GM21526 (cell line): ENCODE measurements around the gene VPS16.

ENCODE experiments used
- ATAC-seq: cut with Tn5 transposase; IDR thresholded peaks from one replicate; pipeline ENCODE4 v1.9.1; 2021; ENCODE audit warnings: moderate library complexity; ENCODE audit not compliant: unreplicated experiment, low FRiP score

The VPS16 gene

DNA sequence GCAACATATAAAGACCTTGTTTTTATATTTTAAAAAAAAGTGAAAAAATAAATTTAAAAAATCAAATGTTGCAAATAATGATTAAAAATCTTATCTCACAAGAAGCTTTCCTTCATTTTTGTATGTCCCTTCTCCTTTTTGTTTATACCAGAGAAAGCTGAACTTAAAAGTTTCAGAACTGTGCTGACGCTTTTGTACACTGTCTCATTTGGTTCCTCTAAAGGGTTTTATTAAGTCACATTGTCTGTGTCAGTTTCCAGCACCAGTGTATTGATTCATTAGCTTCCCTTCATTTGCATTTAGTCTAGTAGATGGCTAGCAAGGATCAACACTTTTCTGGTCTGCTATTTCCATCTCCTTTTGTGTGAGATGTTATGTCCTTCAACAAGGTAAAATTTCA is 6.8 kb upstream of the VPS16 start:
- no peak for ATAC-seq

DNA sequence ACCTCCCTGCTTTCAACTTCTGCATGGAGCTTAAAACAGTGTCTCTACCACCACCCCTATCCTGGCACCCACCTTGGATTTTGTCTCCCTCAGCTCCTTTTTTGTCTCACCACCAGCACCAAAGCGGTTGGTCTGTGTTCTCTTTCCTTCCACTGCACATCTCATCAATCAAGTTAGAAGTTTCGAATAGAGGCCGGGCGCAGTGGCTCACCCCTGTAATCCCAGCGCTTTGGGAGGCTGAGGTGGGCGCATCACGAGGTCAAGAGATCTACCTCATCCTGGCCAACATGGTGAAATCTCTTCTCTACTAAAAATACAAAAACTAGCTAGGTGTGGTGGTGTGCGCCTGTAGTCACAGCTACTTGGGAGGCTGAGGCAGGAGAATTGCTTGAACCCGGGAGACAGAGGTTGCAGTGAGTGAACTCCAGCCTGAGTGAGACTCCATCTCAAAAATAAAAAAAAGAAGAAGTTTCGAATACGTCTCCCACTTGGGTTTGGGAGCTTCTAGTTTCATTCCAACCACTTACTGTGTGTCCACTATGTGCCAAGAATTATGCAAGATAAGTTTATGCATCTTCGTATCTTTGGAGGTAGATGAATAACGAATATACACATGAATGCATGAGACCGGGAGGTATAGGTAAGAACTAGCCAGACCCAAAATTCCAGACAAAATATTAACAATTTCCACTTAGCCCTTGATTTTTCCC is 6.0 kb upstream of the VPS16 start:
- no peak for ATAC-seq

DNA sequence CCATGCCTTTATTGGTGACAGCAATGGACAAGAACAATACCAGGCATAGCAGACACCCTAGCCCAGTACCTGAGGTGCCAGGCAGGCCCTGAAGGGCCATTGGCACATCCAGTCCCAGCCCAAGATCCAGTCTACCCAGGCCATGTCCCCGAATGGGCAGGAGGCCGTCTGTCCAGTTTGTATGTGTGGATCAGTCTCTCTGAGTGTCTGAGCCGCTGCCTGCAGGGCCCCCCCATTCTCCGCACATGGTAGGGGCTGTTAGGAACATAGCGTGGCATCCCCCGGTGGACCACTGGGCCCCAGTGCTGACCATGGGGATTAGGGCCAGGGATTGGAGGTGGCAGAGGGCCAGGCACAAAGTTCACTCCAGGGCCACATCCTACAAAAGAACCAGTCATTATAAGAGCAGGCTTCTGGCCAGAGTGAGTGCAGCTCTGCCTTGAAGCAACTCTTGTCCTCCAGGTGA is 5.2 kb upstream of the VPS16 start:
- no peak for ATAC-seq

DNA sequence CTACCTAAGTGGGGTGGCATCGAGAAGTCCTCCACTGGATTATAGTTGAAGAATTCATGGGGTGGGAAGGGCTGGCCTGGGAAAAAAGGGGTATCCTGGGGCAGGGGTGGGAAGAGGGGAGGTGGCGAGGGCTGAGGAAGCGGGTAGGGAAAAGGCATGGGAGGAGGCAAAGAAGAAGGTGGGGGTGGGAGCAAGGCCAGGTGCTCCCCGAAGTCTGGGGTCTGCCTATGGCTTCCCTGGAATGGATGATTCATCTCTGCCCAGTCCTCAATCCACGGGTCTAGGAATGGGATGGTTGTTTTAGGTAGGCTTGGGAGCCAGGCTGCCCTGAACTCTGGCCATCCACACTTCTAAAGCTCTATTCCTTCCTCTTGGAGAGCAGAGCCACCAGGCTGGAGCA is 4.5 kb upstream of the VPS16 start:
- ATAC-seq = no peak

DNA sequence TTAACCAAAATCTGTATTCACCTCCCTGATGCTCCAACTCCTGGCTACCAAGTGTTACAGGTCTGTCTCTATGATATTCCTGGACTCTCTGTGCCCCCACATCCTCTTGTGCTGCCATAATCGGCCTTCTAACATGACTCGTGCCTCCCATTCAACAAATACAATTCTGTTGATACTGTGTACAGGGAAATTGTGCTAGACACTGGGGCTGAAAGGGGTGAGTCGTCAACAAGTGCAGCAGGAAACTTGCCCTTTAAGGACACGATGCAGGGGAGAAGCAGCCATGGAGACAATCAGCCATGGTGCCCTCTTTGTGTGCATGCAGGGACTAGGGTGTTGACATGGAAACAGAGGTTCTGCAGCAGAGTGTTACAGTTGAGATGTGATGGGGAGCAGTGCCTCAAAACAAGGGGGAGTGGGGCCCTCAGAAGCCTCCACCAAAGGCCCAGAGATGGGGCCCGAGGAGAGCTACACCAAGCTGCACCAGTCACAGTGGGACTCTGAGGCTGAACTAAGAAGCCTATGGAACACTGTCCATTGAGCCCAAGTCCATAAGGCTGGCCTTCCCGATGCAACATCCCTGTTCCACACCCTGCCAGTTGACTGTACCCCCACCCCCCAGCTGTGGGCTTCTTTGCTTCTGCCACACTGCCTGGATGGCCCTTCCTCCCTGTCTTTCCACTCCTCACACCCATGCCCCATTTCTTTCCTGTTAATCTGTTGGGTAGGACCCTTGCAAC is 3.2 kb upstream of the VPS16 start:
- ATAC-seq = no peak

DNA sequence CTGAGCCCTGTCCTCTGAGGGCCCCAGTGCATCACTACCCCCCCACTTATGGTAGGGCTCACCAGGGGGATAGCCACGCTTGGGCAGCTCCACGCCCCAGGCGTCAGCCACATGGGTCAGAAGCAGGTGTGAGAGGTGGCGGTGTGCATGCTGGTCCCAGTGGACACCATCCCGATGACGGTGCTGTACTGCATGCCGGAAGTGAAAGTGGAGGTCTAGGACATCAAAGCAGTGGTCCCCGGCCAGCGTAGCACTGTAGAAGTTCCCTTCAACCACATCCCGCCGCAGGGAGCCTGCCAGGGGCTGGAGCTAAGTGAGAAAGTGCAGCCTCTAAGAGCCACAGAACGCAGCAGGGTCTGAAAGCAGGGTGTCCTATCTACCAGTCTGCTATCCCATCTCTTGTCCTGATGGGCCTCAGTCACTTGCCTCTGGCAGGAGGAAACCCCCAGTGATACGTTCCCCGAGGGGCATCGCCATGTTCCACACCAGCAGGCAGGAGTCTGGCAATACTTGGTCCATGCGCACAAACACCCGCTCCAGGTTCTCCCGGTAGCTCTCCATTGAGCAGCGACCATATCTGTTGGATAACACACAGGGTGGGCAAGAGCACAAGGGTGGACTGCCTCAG is 2.3 kb upstream of the VPS16 start:
- ATAC-seq = no peak

DNA sequence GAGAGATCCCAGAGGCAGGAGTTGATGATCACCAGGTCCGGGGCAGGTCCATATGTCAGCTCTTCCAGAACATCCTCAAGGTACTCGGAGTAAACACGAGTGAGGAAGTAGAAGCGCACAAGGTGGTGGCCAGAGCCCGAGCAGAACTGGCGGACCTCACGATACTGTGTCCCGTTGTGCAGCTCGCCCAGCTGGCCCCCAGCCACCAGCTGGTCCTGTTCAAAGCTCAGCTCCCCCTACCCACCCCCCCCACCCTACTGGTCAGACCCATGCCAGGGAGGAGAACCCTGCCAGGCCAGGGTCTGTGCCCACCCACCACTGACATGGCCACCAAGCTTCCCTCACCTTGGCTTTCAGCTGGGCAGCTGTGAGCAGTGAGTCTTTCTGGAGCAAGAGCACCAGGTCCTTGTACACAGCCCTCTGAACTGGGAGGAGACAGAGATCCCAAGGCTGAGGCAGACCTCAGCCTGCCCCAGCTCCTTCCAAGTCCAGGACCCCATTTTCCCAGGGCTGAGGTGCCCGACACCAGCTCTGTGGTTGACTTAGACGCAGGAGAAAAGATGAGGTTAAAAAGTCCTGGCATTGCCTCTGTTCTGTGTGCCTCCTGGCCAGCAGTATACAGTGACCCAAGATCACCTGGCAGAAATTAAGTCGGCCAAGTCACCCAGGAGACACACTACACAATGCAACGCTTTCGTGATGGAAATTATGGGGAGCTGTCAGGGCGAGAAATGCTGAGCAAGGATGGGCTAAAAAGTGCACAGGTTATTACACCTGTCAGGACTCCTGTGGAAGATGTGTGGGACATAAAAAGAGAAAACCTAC is 1.5 kb upstream of the VPS16 start:
- no peak for ATAC-seq

DNA sequence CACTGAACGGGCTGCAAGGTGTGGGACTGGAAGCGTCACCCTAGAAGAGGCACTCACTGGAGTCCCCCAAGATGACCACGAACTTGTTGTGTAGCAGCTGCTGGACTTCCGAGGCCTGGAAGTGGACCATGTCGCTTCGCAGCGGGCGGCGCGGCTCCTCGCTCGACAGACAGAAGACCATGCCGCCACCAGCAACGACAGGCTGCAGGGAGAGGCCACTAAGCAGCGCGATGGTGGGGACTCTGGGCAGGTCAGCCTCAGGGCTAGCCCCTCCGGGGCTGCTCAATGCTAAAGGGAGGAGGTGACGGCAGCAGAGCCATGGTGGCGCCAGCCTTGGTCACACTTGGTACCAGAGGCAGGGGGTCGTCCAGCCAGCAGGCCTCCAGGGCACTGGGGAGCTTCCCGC is 810 bp upstream of the VPS16 start:
- no peak for ATAC-seq

DNA sequence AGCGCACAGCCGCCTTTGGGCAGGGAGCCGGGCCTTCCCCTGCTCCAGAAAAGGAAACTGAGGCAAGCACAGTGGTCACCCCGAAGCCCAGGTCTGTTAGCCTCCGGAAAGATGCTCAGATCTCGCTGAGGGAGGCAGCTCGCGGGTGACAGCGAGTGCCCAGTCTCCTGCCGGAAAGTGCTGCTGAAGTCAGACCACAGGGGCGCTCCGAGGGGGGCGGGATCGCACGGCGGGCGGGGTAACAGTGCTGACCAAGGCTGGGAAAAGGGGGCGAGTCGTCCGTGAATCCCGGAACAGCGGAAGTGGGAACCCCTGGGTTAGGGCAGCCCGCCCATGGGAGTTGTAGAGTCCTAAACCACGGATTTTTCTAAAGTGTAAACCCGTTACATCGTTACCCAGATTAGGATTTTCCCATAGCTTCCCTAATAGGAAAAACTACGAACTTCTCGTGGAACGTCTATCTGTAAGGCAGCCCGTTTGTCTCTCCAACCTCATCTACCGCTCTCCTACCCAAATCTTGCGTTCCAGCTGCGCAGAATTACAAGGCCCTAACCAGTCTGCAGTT is 504 bp downstream of the VPS16 start:
- ATAC-seq = peak; percentile 30

DNA sequence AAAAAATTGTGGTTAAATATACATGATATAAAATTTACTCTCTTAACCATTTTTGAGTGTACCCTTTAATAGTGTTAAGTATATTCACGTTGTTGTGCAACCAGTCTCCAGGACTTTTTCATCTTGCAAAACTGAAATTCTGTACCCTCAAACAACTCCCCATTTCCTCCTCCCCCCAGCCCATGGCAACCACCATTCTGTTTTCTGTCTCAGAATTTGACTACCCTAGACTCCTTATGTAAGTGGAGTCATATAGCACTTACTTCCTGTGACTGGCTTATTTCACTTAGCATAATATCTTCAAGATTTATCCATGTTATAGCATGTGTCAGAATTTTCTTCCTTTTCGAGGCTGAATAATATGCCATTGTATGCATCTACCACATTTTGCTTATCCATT is 5.1 kb downstream of the VPS16 start:
- ATAC-seq = no peak

DNA sequence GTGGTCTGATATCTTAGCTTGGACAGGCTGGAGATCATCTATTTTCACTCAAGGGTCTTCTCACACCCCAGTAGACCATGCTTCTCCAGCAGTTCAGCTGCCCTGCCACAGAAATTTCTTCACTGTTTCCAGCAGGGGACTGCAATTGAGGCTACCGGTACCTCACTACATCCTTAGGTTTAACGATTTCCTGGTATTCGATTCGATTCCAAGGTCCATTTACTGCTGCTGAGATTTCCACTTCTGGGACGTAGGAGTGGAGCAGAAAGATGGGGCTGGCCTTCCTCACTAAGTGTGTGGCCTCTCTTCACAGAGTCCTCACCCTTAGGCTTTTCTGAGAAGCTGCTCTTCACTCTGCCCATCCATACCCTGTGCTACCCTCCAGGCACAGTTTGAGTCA is 6.2 kb downstream of the VPS16 start:
- no peak for ATAC-seq

DNA sequence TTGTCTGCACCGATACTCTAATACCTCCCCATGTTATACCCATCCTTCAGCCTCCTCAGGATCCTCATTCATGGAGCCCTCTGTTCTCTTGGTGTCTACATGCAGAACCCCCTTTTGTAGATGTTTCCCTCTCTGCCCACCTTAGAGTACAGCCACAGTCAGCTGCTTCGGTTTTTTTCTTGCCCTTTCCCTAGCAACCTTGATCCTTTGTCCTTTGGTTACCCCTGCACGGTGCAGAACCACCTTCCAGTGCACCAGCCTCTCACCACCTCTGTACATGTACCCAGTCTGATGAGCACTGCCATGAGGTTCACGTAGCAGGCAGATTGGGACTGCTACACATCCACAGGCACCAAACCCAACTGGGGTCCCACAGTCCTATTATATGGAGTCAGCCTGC is 7.3 kb downstream of the VPS16 start:
- ATAC-seq = no peak

DNA sequence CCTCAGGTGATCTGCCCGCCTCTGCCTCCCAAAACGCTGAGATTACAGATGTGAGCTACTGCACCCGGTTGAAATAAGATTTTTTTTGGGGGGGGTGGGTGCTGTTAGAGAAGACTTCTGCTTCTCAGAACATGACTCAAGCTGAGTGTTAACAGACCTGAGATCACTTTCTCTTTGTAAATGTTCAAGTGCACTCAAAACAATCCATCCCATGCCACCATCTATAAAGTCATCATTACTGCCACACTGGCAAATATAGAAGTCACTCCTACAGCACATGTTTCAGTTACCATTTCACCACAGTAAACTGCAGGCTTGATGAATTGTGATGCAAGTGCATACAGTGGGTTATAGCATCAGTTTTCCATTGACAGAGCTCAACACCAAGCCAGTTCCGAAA is 9.0 kb downstream of the VPS16 start:
- ATAC-seq = no peak

DNA sequence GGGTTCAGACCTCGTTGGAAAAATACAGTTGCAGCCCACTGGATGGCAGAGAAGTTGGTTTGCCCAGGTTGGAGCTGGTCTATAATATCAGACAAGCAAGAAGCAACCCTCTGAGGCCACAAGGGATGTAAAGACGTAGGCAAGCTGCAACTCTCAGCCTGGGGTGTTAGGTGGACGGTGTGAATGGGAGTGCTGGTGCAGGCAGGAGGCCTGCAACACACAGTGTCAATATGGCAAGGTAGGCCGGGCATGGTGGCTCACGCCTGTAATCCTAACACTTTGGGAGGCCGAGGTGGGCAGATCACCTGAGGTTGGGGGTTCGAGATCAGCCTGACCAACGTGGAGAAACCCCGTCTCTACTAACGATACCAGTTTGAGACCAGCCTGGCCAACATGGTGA is 10.5 kb downstream of the VPS16 start:
- no peak for ATAC-seq

DNA sequence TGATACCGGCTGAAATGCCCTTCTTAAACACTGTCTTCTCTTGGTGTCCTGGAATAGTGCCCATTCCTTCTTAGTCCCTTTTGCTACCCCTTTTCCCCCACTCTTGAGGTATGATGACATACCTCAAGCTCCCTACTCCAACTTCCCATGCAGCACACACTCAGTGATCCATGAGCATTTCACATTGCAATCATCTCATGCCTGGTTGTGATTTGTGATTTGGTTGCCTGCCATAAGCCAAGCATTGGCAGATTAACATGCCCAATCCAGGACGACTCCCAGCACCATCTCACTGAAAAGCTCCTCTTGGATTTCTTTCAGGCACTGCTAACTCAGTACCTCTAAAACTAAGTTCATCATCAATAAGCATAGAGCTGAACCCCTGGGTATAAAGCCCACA is 18.0 kb downstream of the VPS16 start:
- ATAC-seq = no peak

DNA sequence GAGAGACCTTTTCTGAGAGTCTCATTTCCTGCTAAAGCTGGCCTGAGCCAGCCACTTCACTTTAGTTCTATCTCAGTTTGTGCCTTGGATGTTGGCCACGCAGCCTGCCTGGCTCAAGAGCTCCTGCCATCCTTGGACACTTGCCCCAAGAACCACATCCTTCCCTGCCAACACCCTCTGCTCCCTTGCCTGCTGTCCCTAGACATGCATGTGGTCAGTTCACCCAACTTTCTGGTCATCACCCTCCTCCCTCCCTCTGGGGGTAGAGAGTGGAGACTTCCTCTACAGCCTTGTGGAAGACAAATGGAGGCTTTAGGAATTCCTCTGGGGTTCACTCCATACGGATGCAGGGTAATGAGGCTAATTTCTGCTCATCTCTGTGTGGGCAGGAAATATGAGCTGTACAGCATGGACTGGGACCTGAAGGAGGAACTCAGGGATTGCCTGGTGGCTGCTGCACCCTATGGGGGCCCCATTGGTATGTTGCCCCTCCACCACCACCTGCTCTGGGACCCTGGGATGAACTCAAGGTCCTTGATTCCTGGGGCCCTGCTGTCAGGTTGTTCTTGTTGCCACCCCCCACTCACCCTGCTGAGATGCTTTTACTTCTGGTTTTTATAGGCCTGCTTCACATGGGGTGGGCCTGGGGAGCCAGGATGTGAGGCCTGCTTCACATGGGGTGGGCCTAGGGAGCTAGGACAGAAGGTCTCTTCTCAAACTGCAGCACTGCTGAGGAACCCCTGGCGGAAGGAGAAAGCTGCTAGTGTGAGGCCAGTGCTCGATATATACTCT is 19.0 kb downstream of the VPS16 start:
- ATAC-seq = no peak

DNA sequence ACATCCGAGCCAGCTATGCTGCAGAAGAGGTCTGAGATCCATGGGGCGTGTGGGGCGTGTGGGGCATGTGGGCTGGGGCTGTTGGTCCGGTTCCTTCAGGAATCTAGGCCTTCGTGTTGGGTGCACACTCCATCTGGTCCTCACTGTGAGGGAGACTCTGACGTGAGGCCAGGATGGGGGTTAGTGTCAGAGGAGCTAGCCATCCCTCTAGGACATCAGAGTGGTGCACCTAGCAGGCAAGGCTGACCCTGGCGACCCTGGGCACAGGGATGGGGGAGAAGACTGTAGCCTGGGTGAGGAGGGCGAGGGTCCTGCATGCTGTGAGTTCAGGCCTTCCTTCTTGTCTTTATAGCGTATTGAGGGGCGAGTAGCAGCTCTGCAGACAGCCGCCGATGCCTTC is 24.1 kb downstream of the VPS16 start:
- no peak for ATAC-seq

DNA sequence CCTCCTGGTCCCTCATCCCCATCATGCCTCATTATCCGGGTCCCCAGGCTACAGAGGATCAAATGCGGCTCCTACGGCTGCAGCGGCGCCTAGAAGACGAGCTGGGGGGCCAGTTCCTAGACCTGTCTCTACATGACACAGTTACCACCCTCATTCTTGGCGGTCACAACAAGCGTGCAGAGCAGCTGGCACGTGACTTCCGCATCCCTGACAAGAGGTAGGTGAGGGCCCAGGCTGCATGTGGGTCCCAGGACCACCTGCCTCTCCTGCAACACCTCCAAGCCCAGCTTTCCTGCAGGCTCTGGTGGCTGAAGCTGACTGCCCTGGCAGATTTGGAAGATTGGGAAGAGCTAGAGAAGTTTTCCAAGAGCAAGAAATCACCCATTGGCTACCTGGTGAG is 24.6 kb downstream of the VPS16 start:
- no peak for ATAC-seq

DNA sequence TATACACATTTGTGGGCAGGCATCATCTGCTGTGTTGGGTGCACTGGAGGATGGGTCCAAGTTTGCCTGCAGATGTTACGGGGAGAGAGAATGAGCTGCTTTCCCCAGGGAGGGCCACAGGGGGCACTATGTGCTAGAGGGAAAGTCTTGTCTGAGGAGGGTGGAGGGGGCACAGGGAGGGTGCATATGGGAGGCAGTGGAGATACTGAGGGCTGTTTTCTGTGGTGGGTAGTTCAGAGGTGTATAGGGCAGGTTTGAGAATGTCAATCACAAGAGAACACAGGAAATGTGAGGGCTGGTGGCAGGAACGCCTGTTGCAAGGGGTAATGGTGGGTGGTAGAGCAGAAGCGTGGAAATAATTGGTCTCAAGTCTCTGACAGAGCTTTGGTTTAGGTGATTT is 25.1 kb downstream of the VPS16 start:
- ATAC-seq = no peak

DNA sequence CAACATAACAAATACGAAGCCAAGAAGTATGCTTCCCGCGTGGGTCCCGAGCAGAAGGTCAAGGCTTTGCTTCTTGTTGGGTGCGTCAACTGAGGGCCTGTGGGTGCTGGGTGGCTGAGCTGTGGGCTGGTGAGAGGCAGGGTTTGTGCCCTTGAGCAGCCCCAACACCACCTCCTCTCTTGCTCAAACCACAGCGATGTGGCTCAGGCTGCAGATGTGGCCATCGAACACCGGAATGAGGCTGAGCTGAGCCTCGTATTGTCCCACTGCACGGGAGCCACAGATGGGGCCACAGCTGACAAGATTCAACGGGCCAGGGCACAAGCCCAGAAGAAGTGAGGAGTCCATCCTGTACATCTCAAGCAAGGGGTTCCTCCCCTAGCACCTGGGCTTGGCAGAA is 25.7 kb downstream of the VPS16 start:
- ATAC-seq = no peak
